Measurements from ENCODE around the gene TIMM17B.
A peak's percentile ranks its signal among the peaks of the same experiment; 100 is the strongest.

Gene TIMM17B

DNA sequence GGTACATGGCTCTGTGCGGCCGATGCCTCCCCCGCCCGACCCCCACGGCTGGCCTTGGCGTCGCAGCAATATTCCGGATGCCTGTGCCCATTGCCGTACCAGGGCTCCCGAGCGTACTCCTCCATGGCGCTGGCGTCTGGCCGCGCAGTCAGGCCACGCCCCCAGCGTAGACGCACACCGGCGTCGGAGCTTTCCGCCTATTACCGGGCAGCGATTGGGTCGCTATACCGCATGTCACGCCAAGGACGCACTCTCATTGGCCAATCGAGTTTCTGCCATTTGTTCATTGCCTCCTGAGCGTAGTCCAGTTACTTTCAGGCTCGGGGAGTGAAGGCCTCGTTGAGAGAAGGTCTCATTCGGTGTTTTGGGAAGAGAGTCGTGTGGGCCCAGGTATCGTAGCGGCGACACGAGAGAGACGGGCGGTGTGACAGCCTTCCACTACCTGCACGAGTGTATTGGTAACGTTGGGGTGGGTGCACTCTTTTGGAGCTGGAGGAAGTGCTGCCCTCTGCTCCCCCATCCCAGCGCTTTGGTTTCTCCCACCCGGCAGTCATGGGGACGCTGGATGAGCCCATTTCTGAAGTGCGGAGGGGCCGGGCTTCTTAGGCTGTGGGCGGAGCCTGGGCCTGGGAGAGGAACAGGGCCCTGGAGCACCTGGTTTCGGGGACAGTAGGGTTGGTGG is at the start of gene TIMM17B, which contains the start of gene PQBP1:
TIMM17B (minus strand) TSS at position 144 of the 682 bp plus-strand sequence; CDS start at position 125, 19 bp downstream.
PQBP1 (plus strand) TSS at position 306 of the 682 bp plus-strand sequence. CDS start 580 bp downstream, outside the sequence.
- peak; percentile 89 for DNase-seq

- peak; percentile 79 for DNase-seq
Measured at GRCh38 chrX:48945517-48946348, 48.2 kb upstream of the TIMM17B start.

DNA sequence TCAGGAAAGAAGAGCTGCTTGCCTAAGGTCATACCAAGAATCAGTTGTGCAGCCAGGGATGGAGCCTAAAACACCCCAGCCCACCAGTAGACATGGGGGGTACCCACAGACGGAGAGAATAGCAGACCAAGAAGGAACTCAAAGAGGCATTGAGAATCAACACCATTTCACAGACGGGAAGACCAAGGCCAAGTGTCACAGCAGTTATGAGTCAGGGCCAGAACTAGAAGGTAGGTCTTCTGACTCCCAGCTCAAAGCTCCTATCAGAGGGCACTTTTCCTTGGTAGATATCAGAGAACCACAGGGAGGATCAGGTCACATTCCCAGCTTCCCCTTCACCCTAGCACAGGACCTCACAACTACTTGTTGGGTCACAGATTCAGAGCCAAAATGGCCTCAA is 45.3 kb upstream of the TIMM17B start:
- no peak for DNase-seq

DNA sequence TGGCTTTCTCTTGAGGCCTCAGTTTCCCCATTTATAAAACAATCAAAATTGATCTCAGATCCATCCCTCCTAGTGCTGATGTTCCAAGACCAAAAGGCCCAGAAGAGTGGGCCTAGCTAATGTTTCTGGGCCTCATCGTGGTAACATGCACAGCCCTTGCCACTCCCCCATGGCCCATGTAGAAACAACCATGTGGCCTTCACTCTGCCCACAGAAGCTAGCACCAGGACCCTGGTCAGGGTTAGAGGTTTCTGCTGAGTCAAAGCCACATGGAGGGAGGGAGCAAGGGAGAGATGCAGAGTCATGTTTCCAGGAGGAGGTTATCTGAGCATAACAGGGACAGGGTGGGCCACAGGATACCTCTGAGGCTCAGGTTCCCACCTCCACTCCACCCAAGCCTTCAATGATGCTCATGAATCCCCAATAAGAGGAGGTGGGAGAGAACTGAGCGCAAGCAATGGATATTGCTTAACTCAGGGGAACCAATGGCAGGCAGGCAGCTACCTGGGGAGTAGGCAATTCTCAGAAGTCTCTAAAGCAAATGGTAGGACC is 42.9 kb upstream of the TIMM17B start:
- DNase-seq, result no peak

GRCh38 chrX:48939524-48940228 is 42.1 kb upstream of the TIMM17B start:
- DNase-seq, result peak; percentile 69

DNA sequence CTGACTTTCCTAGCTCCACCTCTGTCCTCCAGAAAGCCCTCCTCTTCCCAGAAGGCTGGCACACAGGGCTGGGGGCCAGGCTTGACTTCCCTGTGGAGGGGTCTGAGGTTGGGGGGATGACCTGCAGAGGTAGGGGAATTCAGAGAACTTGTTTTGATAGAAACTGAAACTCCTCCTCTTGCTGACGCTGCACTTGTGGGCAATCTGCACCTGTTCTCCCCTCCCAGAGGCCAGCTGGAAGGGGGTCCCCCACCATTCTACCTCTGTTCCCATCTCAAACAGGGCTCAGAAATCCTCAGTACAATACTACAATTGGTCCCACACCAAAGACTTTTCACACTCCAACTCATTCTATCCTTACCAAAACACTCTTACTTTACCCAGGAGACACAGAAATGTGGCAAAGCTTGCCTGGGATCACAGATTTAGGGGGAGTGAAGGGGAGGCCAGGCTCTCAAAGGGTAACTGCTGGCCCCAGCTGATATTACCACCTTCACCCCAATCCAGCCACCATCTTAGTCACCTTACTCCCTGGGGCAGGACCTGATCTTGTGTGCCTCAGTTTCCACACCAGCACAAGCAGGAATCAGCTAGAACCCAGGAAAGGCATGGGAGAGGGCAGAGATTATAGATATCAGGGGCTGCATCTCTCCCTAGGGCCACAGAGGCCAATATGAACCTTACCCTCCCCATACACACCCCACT is 41.3 kb upstream of the TIMM17B start:
- DNase-seq, result peak; percentile 81

DNA sequence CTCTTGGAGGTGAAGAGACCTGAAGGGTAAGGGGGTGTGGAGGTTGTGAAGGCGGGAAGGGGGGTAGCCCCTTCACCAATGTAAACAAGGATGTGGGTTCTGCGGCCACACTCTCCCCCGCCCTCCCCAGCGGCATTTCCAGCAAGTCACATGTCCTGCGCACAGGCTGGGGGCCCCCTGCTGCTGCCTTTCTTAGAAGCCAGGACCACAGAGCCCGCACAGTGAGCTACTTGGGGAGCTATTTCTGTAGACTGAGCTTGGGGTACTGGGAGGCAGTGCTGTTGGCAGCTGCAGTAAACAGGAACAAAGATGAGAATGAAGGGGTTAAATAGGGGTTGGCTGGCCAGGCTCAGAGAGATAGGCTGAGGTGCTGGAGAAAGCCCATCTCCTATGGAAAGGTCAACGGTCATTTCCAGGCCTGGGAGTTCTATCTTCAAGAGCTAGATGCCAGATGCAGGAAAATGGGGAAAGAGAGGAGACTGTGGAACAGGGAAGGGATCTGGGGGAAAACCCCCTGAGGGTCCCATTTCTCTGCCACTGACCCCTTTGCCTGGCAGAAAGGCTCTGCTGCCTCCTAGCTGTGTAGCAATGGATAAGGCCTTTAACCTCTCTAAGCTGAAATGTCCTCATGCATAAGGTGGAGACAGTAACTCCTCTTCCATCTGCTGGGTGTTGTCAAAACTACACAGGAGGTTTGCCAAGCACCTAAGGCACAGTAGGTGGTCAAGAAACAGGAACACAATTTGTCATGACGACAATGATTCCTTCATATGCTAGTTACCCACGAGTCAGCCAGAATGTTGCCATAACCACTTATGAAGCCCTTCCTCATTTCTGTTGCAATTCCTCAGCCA is 39.7 kb upstream of the TIMM17B start:
- DNase-seq, result peak; percentile 94

- peak; percentile 67 for DNase-seq
Measured at GRCh38 chrX:48936429-48937053, 39.0 kb upstream of the TIMM17B start.

DNA sequence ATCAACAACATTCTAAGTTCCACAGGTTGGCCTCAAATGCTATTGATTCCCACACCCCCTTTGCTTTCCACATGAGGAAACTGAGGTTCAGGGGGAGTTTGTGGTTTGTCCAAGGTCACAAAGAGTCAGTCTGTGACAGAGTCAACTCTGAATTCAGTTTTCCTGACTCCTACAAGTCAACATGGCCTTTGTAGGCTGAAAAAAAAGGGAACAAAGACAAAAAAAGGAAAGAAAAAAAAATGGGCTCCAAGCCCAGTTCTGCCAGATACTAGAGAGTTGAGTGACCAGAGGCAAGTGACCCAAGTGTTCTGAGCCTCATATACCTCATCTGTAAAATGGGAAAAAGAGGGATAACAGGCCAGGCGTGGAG is 37.7 kb upstream of the TIMM17B start:
- no peak for DNase-seq

GRCh38 chrX:48934581-48935300 is 37.2 kb upstream of the TIMM17B start:
- DNase-seq, result peak; percentile 65

GRCh38 chrX:48933757-48934156 is 36.2 kb upstream of the TIMM17B start:
- no peak for DNase-seq

DNA sequence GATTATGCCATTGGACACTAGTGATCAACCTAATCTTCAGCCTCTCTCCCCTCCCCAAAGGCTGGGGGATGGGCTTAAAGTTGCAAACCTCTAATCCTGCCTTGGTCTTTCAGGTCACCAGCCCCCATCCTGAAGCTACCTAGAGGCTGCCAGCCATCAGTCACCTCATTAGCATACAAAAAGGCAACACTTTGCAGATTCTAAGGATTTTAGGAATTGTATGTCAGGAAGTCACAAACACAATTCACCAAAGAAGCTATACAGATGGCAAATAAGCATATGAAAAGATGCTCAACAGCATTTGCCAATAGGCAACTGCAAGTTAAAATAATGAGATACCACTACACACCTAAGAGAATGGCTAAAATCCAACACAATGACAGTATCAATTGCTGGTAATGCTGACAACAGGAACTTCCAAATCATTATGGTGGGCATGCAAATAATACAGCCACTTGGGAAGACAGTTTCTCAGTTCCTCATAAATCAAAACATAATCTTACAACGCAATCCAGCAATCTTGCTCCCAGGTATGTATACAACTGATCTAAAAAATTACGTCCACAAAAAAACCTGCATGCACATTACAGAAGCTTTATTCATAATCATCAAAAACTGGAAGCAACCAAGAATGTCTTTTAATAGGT is 30.3 kb upstream of the TIMM17B start:
- DNase-seq, result no peak

- DNase-seq, result no peak
Measured at GRCh38 chrX:48927123-48927522, 29.6 kb upstream of the TIMM17B start.

- no peak for DNase-seq
Measured at GRCh38 chrX:48924270-48924669, 26.7 kb upstream of the TIMM17B start.

DNA sequence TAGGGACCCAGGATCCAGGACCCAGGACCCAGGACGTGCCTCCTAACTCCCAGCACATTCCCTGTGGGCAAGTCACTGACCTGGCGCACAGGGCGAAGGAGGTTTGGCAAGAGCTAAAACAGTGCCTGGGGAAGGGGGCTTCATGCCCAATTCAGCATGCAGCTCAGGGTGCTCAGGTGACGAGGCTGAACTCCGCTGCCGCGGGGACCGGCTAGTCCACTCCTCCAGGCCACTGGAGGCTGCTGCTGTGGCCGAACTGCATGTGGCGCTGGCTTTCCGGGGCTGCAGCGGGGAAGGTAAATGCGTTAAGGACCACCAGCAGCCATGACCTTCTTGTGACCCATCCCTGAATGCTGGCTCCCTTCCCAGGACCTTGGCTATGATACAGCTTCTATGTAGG is 26.2 kb upstream of the TIMM17B start:
- DNase-seq, result no peak

- DNase-seq, result no peak
Measured at GRCh38 chrX:48920718-48921104, 23.1 kb upstream of the TIMM17B start.

- DNase-seq, result peak; percentile 67
Measured at GRCh38 chrX:48919947-48920717, 22.6 kb upstream of the TIMM17B start.

DNA sequence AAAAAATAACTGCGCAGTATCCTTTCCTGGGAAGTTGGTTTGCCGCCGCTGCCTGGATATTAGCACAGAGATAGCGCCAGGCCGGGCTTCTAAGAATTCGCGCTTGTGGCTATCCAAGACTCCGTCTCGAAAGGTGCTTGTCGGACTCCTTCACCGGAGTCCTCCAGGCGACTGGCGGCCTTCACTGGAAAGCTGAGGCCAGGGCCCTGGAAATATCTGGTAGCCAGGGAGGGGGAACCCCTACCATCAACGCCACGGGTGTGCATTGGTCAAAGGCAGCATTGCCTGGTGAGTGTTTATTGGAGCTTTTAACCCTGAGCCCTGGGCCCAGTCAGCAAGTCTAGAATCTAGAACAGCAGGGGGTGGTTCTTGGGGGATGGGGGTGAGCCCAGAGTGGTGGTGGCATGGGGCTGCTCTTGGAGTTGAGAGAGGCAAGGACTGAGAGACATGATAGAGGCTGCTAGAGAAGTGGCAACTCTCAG is 21.8 kb upstream of the TIMM17B start:
- DNase-seq, result no peak
